Measurements from ENCODE around the gene BRK1.

GRCh38 chr3:10160346-10160745 is 44.9 kb downstream of the BRK1 start:
- TF ChIP-seq GATA3 (IDR thresholded peaks at IDR 0.05; ENCODE audit: low read depth, low read length) = no peak
- no peak for TF ChIP-seq GATA2 (IDR thresholded peaks at IDR 0.05; ENCODE audit: low read depth, low read length)
